GM10847 (cell line): ENCODE data around the gene SLC40A1.

Experiments used
- POLR2A ChIP-seq: IDR thresholded peaks from 2 replicates; pipeline ENCODE4 v1.6.1; 2011; ENCODE audit not compliant: insufficient read length; ENCODE audit errors: extremely low read depth

The SLC40A1 gene

GRCh38 chr2:189580658-189581353, at the start of gene SLC40A1:
SLC40A1 (minus strand) TSS chr2:189580786; CDS start chr2:189580460, 326 bp downstream.
- no peak for TF ChIP-seq POLR2A

GRCh38 chr2:189629531-189630453, 49.2 kb upstream of the SLC40A1 start:
- no peak for TF ChIP-seq POLR2A

- TF ChIP-seq POLR2A = no peak
Measured at GRCh38 chr2:189628817-189629530, 48.4 kb upstream of the SLC40A1 start.

GRCh38 chr2:189627789-189628188, 47.2 kb upstream of the SLC40A1 start:
- no peak for TF ChIP-seq POLR2A

- no peak for TF ChIP-seq POLR2A
Measured at GRCh38 chr2:189625636-189626035, 45.0 kb upstream of the SLC40A1 start.

- TF ChIP-seq POLR2A = no peak
Measured at GRCh38 chr2:189624648-189625355, 44.2 kb upstream of the SLC40A1 start.

GRCh38 chr2:189623049-189623448, 42.5 kb upstream of the SLC40A1 start:
- TF ChIP-seq POLR2A = no peak

GRCh38 chr2:189621781-189622180, 41.2 kb upstream of the SLC40A1 start:
- no peak for TF ChIP-seq POLR2A

- no peak for TF ChIP-seq POLR2A
Measured at GRCh38 chr2:189618197-189618596, 37.6 kb upstream of the SLC40A1 start.

- TF ChIP-seq POLR2A = no peak
Measured at GRCh38 chr2:189614585-189614984, 34.0 kb upstream of the SLC40A1 start.

GRCh38 chr2:189613650-189614420, 33.2 kb upstream of the SLC40A1 start:
- TF ChIP-seq POLR2A = no peak

- no peak for TF ChIP-seq POLR2A
Measured at GRCh38 chr2:189613077-189613636, 32.6 kb upstream of the SLC40A1 start.

- no peak for TF ChIP-seq POLR2A
Measured at GRCh38 chr2:189610700-189611099, 30.1 kb upstream of the SLC40A1 start.

- no peak for TF ChIP-seq POLR2A
Measured at GRCh38 chr2:189609853-189610252, 29.3 kb upstream of the SLC40A1 start.
